Parathyroid adenoma (tissue), 2 donors: ENCODE data around the gene CDH4.

Experiments used
- H2AFZ ChIP-seq: fragments of 300-600 bp; sonication (generic); one replicate; pipeline ENCODE4 v1.7.0; 2017; ENCODE audit warnings: antibody characterized with exemption, mild to moderate bottlenecking
- H3K27ac ChIP-seq: fragments of 300-600 bp; sonication (generic); one replicate; pipeline ENCODE4 v1.7.0; 2017
- H3K27me3 ChIP-seq: fragments of 300-600 bp; sonication (generic); one replicate; pipeline ENCODE4 v1.7.0; 2017; ENCODE audit warnings: low read length; ENCODE audit not compliant: control insufficient read depth, insufficient read depth
- H3K36me3 ChIP-seq: fragments of 300-600 bp; sonication (generic); one replicate; pipeline ENCODE4 v1.7.0; 2017; ENCODE audit warnings: low read length; ENCODE audit not compliant: control insufficient read depth, insufficient read depth
- H3K4me1 ChIP-seq: fragments of 300-600 bp; sonication (generic); one replicate; pipeline ENCODE4 v1.7.0; 2017; ENCODE audit warnings: control low read depth
- H3K4me2 ChIP-seq: fragments of 300-600 bp; sonication (generic); one replicate; pipeline ENCODE4 v1.7.0; 2017; ENCODE audit warnings: low read length
- H3K4me3 ChIP-seq: fragments of 300-600 bp; sonication (generic); one replicate; pipeline ENCODE4 v1.7.0; 2017; ENCODE audit warnings: low read depth, low read length
- H3K79me2 ChIP-seq: fragments of 300-600 bp; sonication (generic); one replicate; pipeline ENCODE4 v1.7.0; 2017; ENCODE audit warnings: control low read depth
- H3K9ac ChIP-seq: fragments of 300-600 bp; sonication (generic); one replicate; pipeline ENCODE4 v1.7.0; 2017; ENCODE audit warnings: mild to moderate bottlenecking
- H3K9me3 ChIP-seq: fragments of 300-600 bp; sonication (generic); one replicate; pipeline ENCODE4 v1.7.0; 2017; ENCODE audit warnings: low read length; ENCODE audit not compliant: control insufficient read depth
- TF ChIP-seq, protein P1 (sequence below): fragments of 300-600 bp; sonication (generic); IDR thresholded peaks from one replicate; pipeline ENCODE4 v1.7.0; 2017; ENCODE audit warnings: antibody characterized with exemption, mild to moderate bottlenecking
- donor health status: primary hyperparathyroidism.

CDH4 gene

DNA sequence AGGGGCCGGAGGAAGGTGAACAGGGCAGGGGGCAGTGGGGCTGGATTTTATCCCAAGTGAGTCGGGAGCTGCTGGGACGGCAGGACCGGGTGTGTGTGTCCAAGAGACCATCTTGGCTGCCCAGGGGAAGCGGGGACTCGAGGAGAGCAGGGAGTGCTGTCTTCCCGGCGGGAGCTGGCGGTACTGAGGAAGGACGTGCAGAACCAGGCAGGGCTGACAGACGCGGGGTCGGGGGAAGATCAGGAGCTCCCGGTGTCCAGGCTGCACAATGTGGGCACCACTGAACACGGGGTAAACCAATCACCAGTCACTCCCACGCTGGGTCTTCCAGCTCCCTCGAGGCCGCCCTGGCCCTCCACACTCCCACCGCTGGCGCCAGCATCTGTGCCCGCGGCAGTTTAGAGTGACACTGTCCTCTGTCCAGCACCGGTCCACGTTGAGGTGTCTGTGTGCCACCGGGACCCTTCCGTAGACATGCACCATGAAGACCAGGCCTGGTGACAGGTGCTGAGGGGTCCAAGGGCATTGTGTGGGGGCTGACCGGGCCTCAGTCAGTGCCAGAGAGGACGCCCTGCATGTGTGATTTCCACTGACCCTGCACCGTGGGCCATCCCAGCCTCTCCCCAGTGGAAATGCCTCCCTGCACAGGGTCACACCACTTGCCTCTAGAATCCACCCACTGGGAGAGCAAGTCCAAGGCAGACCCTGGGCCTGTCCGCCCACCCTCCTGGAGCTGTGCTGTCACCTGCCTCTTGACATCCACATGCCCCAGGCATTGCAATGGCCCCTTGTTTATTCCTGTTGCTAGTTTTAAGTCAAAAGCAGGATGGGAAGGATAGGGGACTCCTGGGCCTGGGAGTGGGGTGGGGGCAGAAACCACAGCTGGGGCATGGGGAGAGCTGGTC lies 411.7 kb downstream of the CDH4 start:
- no peaks in the 10 kb centered on the region for H3K79me2 ChIP-seq
- H3K4me3 ChIP-seq, result no peak overlapping the region
- H3K27ac ChIP-seq, result no peak overlapping the region
- TF ChIP-seq, protein P1, sequence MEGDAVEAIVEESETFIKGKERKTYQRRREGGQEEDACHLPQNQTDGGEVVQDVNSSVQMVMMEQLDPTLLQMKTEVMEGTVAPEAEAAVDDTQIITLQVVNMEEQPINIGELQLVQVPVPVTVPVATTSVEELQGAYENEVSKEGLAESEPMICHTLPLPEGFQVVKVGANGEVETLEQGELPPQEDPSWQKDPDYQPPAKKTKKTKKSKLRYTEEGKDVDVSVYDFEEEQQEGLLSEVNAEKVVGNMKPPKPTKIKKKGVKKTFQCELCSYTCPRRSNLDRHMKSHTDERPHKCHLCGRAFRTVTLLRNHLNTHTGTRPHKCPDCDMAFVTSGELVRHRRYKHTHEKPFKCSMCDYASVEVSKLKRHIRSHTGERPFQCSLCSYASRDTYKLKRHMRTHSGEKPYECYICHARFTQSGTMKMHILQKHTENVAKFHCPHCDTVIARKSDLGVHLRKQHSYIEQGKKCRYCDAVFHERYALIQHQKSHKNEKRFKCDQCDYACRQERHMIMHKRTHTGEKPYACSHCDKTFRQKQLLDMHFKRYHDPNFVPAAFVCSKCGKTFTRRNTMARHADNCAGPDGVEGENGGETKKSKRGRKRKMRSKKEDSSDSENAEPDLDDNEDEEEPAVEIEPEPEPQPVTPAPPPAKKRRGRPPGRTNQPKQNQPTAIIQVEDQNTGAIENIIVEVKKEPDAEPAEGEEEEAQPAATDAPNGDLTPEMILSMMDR, result no peak
- no peak overlapping the region for H2AFZ ChIP-seq
- H3K9me3 ChIP-seq, result no peaks in the 10 kb centered on the region
- H3K9ac ChIP-seq, result no peak overlapping the region
- H3K4me1 ChIP-seq, result no peaks in the 10 kb centered on the region
- no peak overlapping the region for H3K4me2 ChIP-seq
- no peaks in the 10 kb centered on the region for H3K36me3 ChIP-seq
- H3K27me3 ChIP-seq, result no peaks in the 10 kb centered on the region

DNA sequence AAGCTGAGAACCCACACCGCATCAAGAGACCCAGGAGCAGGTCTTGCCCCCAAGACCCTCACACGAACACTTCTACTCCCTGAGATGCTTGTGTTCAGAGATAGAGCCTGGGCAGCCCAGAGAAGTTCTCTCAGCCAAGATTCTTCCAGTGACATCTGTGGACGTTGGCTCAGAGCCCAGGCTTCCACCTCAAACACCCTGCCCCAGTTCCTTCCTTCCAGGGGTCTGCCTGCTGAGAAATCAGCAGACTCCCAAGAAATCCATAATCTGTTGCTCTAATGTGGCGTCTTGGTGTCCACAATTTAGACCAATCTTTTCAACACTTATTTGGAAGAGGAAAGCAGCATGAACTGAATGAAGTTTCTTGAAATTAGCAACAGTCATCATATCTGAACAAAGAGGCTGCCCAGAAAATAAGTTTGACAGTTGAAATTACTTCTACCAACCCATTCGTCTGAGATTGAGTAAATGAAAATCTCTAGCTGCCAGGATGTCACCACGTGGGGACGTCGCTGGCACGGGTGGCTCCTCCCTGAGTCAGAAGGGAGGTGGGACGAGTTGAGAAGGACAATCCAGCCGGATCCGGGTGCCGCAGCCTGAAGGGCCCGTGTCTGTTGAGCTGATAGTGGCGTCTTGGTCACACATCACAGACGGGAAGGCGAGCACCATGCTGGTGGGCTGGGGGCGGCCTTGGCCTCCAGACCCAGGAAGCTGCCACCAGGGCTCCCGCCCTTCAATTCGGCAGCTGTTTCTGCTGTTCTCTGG lies 412.7 kb downstream of the CDH4 start:
- H2AFZ ChIP-seq, result no peak overlapping the region
- no peak overlapping the region for H3K27ac ChIP-seq
- H3K27me3 ChIP-seq, result no peaks in the 10 kb centered on the region
- H3K9ac ChIP-seq, result no peak overlapping the region
- TF ChIP-seq, protein P1, result no peak
- no peaks in the 10 kb centered on the region for H3K36me3 ChIP-seq
- no peaks in the 10 kb centered on the region for H3K9me3 ChIP-seq
- no peaks in the 10 kb centered on the region for H3K4me1 ChIP-seq
- no peak overlapping the region for H3K4me3 ChIP-seq
- H3K79me2 ChIP-seq, result no peaks in the 10 kb centered on the region
- H3K4me2 ChIP-seq, result no peak overlapping the region

DNA sequence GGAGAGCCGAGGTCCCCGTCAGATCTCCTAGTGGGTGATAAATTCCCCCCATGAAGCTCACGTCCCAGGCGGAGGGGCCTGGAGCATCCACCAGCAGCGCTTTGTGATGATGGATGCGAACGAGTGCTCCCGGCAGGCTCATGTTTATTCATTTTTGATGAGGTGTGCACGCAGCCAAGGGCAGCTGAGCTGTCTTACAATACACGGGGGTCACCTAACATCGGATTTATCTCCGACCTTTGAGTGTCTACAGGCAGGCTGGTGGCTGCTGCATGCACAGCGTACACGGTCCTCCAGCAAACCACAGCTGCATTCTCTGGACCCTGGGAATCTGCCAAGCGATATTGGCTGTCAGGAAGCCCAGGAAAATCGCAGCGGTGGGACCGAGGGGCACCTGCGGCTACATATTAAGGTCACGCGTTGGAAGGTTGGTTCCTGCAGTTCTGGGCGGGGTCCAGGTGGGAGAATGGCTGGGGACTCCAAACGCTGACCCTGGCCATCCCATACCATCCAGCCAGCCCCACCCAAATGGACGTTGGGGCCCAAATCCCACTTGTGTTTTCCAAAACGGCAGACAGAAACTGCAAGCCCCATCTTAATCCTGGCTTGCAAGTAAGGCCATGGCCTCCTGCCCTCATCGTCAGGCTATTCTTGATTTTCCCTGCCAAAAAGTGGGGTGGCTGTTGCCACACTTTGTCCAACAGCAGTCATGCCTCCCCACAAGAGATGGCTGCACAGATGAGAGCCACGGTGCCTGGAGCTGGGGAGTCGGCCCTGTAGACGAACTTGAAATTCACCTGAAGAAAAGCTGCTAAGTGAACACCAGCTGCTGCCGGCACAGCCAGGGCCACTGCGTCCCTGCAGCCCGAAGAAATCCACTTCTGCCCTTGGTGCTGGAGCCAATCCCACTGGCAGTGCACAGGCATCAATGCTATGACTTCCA lies 413.7 kb downstream of the CDH4 start:
- Histone ChIP-seq H3K27ac (no peak overlapping the region), H3K36me3 (no peaks in the 10 kb centered on the region), H3K9me3 (no peaks in the 10 kb centered on the region), H3K79me2 (no peaks in the 10 kb centered on the region), H3K9ac (no peak overlapping the region), H3K4me1 (no peaks in the 10 kb centered on the region), H2AFZ (no peak overlapping the region), H3K4me3 (no peak overlapping the region), H3K4me2 (no peak overlapping the region), H3K27me3 (no peaks in the 10 kb centered on the region)
- TF ChIP-seq, protein P1, result no peak

DNA sequence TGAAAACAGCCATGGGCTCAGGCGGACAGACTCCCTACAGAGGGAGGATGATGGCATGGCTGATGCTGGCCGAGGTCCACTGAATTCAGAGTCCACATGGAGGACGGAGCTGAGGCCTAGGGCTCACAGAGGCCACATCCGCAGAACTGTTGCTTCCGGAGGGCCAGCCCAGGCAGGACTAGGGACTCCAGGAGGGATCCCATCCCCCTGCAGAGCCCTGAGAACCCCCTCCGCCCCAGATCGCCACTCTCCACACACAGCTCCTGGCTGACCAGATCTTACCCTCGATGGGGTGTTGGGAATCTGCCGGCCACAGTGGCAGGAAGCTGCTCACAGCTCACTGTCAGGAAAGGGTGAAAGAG lies 414.4 kb downstream of the CDH4 start:
- H3K9ac ChIP-seq, result no peak overlapping the region
- H3K27ac ChIP-seq, result no peak overlapping the region
- no peak overlapping the region for H3K4me2 ChIP-seq
- no peaks in the 10 kb centered on the region for H3K79me2 ChIP-seq
- no peaks in the 10 kb centered on the region for H3K36me3 ChIP-seq
- no peak overlapping the region for H3K4me3 ChIP-seq
- no peaks in the 10 kb centered on the region for H3K9me3 ChIP-seq
- H3K4me1 ChIP-seq, result no peaks in the 10 kb centered on the region
- no peak overlapping the region for H2AFZ ChIP-seq
- TF ChIP-seq, protein P1, result no peak
- H3K27me3 ChIP-seq, result no peaks in the 10 kb centered on the region
